ENCODE measurements around the gene TMEM106A.

GRCh38 chr17:43220511-43221125 lies 8.9 kb downstream of the TMEM106A start:
- no peak for TF ChIP-seq CTCF (optimal IDR thresholded peaks at IDR 0.05 in 1 of 3, IDR thresholded peaks at IDR 0.05 in 1 of 3, conservative IDR thresholded peaks at IDR 0.05 in 1 of 3; ENCODE audit: extremely low read depth in 1 of 3, insufficient read depth in 2 of 3, low read length in 3 of 3)
- TF ChIP-seq EZH2 (IDR thresholded peaks at IDR 0.05; ENCODE audit: low read length) = no peak
